ENCODE results near the gene ZIC1.

GRCh38 chr3:147419781-147420224, 10.6 kb downstream of the ZIC1 start:
- TF ChIP-seq GABPA (IDR thresholded peaks at IDR 0.05; ENCODE audit: low read depth), result no peak
- no peak for TF ChIP-seq CTCF (IDR thresholded peaks at IDR 0.05; ENCODE audit: insufficient read depth, low read length)
